Measurements from ENCODE around the gene AOX1.

DNA sequence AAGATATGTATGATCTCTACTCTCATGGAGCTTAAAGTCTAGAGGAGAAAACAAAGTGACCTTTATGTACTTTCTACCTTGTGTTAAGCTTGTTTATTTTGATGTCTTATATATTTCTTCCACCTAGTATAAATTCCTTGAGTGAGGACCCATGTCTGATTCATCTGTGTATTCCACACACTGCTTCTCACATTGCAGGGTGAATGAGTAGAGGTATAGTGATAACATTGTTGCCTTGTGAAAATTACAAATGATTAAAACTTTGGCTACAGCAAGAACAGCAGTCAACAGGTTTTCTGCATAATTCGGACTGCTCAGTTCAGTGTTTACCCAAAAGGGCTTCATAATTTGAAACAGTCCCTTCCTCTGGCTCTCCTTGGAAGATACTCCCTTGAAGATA is 36.3 kb downstream of the AOX1 start:
- TF ChIP-seq POLR2A (IDR thresholded peaks at IDR 0.05; ENCODE audit: low read depth, low read length) (no peak), TAF1 (IDR thresholded peaks at IDR 0.05; ENCODE audit: low read depth, low read length) (no peak)

Data from GM12891 (cell line).